A549 treated with Mapracorat at 1 μM for 4 hours (cell line): ENCODE measurements around the gene P3R3URF. TPM values are rescaled to one million over a fixed set of nuclear protein-coding genes. Genes with fewer than 3 reads are reported as not detected.

Experiments used
- total RNA-seq: library from RNA; stranded (reverse); fragments of 200-300 nt; extraction: Qiagen RNA extraction; gene quantifications from 5 replicates; pipeline ENCODE4 v1.2.3, GENCODE V29; 2022

The P3R3URF gene
- total RNA-seq, result not detected in 5 replicates

DNA sequence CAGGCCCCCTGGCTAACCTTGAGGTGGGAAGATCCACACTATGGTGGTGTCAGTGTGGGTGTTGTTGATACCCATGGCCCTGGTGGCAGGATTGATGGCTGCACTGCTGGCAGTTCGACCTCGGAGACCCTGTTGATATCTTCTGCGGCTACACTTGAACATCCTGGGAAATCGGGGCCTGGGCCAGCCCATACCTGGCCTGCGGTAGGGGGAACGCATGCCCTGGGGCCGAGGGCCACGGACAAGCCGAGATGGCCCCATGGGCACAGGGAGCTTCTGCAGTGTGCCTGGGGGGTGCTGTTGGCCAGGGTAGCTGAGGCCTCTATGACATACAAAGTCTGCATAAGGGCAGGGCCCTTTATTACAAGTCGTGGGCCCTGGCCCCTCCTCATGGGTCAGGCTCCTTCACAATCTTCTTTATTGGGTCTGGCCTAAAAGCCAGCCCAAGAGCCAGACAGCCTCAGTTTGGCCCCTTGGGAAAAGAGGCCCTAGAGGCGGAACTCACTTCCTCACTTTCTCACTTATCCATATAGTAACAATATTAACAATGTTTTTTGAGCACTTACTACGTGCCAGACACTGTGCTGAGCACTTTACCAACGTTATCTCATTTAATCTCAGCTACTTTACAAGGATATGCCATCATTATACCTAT is at the start of gene P3R3URF:
Gene P3R3URF (minus strand): TSS at position 278 of the 655 bp plus-strand sequence. CDS start 17 bp downstream, at position 261.

DNA sequence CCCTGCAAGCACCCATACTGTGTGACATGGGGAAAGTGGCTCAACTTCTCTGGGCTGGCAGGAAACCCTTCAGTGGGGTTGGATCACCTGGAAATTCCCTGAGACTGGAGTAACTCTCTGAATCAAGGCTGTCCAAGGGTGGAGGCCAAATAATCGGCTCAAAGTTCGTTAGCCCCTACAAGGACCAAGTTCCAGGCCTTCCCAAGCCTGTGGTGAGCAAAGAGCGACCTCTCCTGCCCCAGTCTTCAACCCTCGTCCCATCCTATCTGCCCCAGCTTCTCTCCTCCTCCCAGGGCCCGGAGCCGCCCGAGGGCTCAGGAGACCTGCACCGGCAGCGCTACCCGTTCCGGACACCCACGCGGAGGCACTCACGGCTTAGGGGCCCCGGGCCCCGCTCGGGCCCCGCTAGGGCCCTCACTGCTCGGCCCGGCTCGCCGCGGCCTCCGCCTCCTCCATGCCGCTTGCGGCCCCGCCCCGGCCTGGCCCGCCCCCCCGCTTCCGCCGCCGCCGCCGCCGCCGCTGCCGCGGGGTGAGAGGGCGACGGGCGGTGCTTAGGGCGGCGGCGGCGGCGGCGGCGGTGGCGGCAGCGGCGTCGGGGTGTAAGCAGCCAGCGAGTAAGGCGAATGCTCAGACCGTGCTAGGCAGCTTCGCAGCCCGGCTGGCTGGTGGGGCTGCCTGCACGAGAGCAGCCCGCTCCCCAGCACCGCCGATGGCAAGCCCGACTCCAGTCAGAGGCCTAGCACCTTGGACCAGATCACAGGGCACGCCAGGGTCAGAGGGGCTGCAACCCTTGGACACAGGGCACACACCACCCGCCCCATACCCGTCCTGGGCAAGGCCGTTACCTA is 21.9 kb upstream of the P3R3URF start, which contains the start of gene POMGNT1:
Gene POMGNT1 (minus strand): TSS at position 471 of the 848 bp plus-strand sequence. CDS start 613 bp downstream, outside the sequence.

DNA sequence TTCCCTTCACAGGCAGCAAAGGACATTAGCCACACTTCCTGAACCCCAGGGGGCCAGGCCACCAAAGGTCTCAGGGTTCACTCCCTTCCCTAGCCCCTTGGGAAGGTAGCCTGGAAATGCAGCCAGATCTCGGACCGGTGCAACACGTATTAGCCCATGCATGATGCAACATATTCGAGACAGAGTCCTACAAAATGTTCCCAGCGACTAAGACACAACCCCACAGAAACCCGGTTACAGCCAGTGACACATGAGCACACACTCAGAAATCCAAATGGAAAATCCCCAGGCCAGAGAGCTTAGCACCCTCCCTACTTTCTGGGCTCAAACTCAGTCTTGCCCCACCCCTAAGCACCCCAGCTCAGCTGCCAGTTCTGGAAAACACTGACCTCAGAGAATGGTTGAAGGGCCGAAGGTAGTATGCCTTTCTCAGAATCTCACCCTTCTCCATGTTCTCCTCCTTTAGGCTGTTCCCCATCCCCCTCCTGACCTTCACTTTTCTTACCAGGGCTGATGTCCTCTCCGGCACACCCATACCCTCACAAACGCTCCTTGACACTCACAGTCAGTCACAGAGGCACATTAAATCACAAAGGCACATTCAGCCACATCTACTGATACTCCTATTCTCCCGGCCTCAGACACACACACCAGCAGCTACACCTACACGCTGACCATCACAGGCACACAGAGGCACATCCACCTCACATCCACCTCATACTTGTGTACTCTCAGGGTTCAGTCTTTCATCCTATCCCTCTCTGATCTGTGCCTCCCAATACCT is 1.6 kb downstream of the P3R3URF start, which contains the start of gene TSPAN1:
Gene TSPAN1 (plus strand): TSS at position 640 of the 784 bp plus-strand sequence. CDS start 6,021 bp downstream, outside the sequence.

DNA sequence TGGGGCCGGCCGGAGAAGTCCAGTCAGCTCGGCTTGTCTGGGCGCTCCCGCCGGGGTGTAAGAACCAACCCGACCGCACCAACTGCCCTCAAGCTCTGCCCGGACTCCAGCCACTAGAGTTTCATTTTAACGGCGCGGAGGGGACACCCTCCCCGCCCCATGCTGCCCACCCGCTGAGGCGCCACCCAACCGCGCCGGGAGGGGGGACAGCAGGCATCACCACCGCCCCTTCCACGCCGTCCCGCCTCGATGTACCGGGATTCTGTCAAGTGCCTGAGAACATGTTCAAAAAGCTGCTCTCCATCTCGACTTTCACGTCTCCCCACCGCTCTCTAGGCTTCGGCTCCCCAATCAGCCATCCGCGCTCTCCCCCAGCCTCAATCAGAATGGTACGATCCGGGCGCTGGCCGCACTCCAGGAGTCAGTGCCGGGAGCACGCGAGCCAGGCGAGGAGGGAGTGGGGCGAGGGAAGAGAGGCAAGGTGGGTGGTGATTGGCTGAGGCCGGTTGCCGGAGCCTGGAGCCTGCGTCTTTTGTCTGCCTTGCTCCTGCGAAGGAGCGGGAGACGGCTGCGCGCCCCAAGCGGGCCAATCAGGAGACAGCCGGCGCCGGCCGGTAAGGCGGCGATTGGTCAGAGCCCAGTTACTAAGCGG is 43.6 kb downstream of the P3R3URF start, which contains the start of gene PIK3R3:
Gene PIK3R3 (minus strand): TSS at position 101 of the 652 bp plus-strand sequence. CDS start 677 bp downstream, outside the sequence.

Other genes with a start within 250 kb of the P3R3URF start
- 1.2 to 1.5 TPM (median 1.4 TPM) in 5 replicates for gene PIK3R3, start 43.9 kb downstream of the P3R3URF start, total RNA-seq
- 2.1 to 3.2 TPM (median 2.6 TPM) in 5 replicates for gene TSPAN1, start 1.4 kb downstream of the P3R3URF start, total RNA-seq
- gene POMGNT1, start 21.9 kb upstream of the P3R3URF start, total RNA-seq, result 35.2 to 49.6 TPM (median 46.2 TPM) in 5 replicates
- not detected in 5 replicates for gene LURAP1, start 26.8 kb upstream of the P3R3URF start, total RNA-seq
- gene RAD54L, start 71.3 kb upstream of the P3R3URF start, total RNA-seq, result 8.2 to 12.0 TPM (median 10.7 TPM) in 5 replicates
- 35.5 to 42.5 TPM (median 41.3 TPM) in 5 replicates for gene LRRC41, start 127.1 kb upstream of the P3R3URF start, total RNA-seq
- gene UQCRH, start 127.2 kb upstream of the P3R3URF start, total RNA-seq, result 385 to 553 TPM (median 399 TPM) in 5 replicates
- 11.5 to 14.0 TPM (median 11.7 TPM) in 5 replicates for gene NSUN4, start 164.3 kb upstream of the P3R3URF start, total RNA-seq
- 0.45 to 1.00 TPM (median 0.81 TPM) in 5 replicates for gene FAAH, start 217.8 kb upstream of the P3R3URF start, total RNA-seq